HCT116 (cell line): ENCODE data around the gene OR10A7.

Source experiments
- ATF3 ChIP-seq: IDR thresholded peaks from 2 replicates; pipeline ENCODE4 v1.6.1; 2012
- CEBPB ChIP-seq: IDR thresholded peaks from 2 replicates; pipeline ENCODE4 v1.6.1; 2012; ENCODE audit warnings: low read depth
- CTCF ChIP-seq, 3 experiments: fragments of 200-600 bp in 1 of 3; sonication (generic) in 1 of 3; IDR thresholded peaks in 2 of 3; conservative IDR thresholded peaks in 1 of 3; 2 replicates each; pipeline ENCODE4 v1.5.1; 2012 to 2017; ENCODE audit warnings: low read depth in 2 of 3, low read length in 2 of 3, antibody characterized with exemption in 1 of 3, borderline replicate concordance in 1 of 3, control low read depth in 1 of 3, mild to moderate bottlenecking in 1 of 3, mixed read lengths in 1 of 3, mixed run types in 1 of 3, moderate library complexity in 1 of 3; ENCODE audit not compliant: insufficient read depth in 1 of 3
- EZH2 ChIP-seq: fragments of 200-600 bp; sonication (generic); IDR thresholded peaks from 2 replicates; pipeline ENCODE4 v1.6.1; 2017; ENCODE audit warnings: antibody characterized with exemption, mixed run types
- MAX ChIP-seq: IDR thresholded peaks from 2 replicates; pipeline ENCODE4 v1.6.1; 2012
- POLR2A ChIP-seq: IDR thresholded peaks from 2 replicates; pipeline ENCODE4 v1.7.0; 2011; ENCODE audit warnings: borderline replicate concordance; ENCODE audit not compliant: insufficient read depth, insufficient read length; ENCODE audit errors: extremely low read depth
- POLR2AphosphoS5 ChIP-seq: IDR thresholded peaks from 2 replicates; pipeline ENCODE4 v1.6.1; 2011; ENCODE audit warnings: mild to moderate bottlenecking, low read depth, low read length, moderate library complexity
- REST ChIP-seq: IDR thresholded peaks from 2 replicates; pipeline ENCODE4 v1.6.1; 2012; ENCODE audit warnings: low read depth
- SP1 ChIP-seq: IDR thresholded peaks from 2 replicates; pipeline ENCODE4 v1.6.1; 2012; ENCODE audit warnings: low read depth
- ZBTB33 ChIP-seq: IDR thresholded peaks from 2 replicates; pipeline ENCODE4 v1.6.1; 2011; ENCODE audit warnings: mild to moderate bottlenecking, low read length, moderate library complexity; ENCODE audit not compliant: insufficient replicate concordance; ENCODE audit errors: extremely low read depth

- TF ChIP-seq MAX (no peak), EZH2 (no peak), POLR2A (no peak), CTCF (IDR thresholded peaks at IDR 0.05 in 2 of 3, conservative IDR thresholded peaks at IDR 0.05 in 1 of 3; ENCODE audit: borderline replicate concordance in 1 of 3, insufficient read depth in 1 of 3, low read depth in 2 of 3, low read length in 2 of 3) (no peak), REST (no peak), POLR2AphosphoS5 (no peak), SP1 (no peak), ATF3 (no peak), CEBPB (no peak), ZBTB33 (no peak)
These were observed 23.5 kb downstream of the OR10A7 start, which contains the start of gene OR6C74 for GRCh38 chr12:55244309-55244708.
